Hindlimb muscle (tissue), 1 donor: ENCODE measurements around the gene TNIK. TPM values are rescaled to one million over a fixed set of nuclear protein-coding genes. Genes with fewer than 3 reads are reported as not detected.
A peak's percentile ranks its signal among the peaks of the same experiment; 100 is the strongest.

Source experiments
- DNase-seq: peaks from one replicate; pipeline ENCODE4 v3.0.0-alpha.2; 2013
- polyA plus RNA-seq: library from polyadenylated mRNA; unstranded; fragments of 120-200 nt; gene quantifications from one replicate; pipeline ENCODE4 v1.2.1, GENCODE V29; 2013; ENCODE audit not compliant: insufficient read length

The TNIK gene
- 49.1 TPM for polyA plus RNA-seq

DNA sequence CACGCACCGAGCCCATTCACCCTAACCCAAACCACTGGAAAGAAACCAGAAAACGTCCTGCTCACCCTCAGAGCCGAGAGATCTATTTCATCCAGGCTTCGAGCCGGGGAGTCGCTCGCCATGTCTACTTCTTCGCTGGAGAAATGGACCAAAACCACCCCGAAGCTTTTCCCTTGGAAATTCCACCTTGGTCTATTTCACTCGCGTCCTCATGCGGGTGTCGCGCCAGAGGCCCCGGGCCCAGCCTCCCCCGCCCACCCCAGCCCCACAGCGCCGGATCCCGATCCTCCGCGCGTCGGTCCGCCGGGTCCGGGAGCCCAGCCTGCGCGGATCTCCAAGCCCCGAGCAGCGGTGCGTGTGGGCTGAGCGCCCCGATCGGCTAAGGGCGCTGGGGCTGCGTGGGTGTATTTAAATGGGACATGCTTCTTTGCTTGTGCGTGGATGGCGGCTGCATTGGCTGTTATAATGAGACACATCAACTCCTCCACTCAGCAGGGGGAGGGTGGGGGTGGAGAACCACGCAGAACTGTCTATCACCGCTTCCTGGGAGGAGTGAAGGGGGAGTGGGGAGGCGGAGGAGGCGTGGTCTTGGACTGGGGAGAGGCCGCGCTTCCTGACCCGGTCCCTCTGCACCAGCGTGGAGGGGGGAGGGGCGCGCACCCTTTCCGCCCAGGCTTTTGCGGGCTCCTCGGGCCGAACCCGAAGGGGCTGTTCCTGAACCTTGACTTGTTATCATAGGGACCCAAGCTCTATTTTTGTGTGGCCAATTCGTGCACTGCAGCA, at the start of gene TNIK:
Gene TNIK, minus strand, starts transcription at position 464 of the 783 bp plus-strand sequence. Its CDS starts 342 bp downstream, at position 122.
- DNase-seq: peak; percentile 89

DNA sequence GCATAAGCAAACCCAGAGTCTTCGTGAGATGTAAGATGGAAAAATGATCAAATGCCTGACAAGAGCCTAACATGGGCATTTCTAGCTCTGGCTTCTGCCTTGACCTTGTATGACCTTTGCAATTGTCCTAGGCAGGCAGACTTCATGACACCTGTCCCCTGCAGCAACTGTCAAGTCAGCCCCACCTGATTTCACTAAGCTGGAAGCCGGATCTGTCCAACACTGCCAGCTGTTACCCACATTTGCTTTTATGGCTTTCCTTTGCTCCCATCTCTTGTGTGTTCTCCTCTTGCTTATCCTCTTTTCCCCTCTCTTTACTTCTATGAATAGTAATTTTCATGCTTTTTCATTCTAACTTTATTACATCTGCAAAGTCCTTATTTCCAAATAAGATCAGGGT, 48.5 kb upstream of the TNIK start:
- no peak for DNase-seq

DNA sequence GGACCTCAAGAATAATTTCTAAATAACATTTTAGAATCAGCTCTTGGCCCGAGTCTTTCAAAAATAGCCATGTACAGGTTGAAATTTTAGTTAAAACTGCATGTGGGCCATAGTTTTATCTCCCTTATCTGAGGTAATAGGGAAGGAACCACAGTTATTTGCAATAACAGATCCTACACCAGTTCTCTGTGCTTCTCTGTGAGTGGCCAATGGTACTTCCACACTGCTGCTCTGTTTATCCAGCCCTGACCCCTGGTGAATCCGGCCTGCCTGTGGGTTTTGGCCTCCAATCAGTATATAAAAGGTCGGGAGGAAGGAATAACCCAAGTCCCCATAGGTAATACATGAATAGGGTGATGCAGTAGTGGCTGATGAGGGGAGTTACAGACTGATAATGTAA, 48.0 kb upstream of the TNIK start:
- DNase-seq: no peak

- DNase-seq: no peak
Measured at GRCh38 chr3:171506743-171507319, 46.6 kb upstream of the TNIK start.

- DNase-seq: no peak
Measured at GRCh38 chr3:171505822-171506333, 45.7 kb upstream of the TNIK start.

DNA sequence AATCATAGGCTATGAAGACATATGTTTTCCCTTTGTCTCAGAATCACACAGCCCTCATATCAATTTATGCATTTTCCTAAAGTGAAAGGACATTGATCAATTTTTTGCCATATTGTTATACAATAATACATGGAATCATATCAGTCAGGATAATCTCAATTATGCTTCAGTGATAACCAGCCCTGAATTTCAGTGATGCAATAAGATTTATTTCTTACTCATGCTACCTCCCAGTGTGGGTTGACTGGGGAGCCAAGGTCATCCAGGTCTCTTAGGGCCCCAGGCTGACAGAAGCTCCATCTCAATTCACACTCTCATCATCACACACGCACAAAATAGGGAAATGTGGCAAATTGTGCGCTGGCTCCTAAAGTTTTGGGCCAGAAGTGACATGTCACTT, 44.2 kb upstream of the TNIK start:
- no peak for DNase-seq

DNA sequence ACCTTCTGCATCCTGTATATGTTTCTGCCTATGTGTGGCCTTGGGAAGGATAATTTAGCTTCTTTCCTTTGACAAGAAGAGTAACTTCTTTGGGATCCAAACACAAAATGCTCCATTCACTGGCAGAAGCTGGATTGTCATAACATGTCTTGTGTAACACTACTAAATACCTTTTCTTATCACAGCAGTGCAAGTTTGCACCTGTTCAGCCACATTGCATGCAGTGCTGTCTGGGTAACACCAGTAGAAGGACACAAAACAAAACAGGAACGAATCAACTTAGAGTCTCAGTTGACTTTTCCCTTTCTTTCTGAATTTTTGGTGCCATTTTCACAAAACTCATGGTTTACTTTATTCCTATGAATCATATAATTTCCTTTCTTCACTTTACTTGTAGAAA, 43.6 kb upstream of the TNIK start:
- DNase-seq: no peak

GRCh38 chr3:171498921-171499320, 38.7 kb upstream of the TNIK start:
- DNase-seq: no peak

DNA sequence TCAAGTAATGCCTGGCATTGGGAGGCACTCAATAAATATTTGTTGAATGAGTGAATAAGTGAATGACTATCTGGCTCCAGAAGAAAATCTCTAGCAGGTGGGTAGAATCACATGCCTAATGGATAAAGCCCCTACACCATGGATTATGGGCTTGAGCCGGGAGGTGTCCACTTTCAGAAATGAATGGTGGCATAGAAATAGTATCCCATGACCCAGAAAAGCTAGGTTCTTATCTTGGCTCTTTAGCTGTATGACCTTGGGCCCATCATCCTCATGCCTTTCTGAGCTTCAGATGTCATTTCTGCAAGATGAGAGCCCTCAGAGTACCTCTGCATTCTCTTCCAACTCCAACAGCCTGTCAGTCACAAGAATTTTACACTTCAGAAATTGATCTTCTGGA, 37.3 kb upstream of the TNIK start:
- no peak for DNase-seq

DNA sequence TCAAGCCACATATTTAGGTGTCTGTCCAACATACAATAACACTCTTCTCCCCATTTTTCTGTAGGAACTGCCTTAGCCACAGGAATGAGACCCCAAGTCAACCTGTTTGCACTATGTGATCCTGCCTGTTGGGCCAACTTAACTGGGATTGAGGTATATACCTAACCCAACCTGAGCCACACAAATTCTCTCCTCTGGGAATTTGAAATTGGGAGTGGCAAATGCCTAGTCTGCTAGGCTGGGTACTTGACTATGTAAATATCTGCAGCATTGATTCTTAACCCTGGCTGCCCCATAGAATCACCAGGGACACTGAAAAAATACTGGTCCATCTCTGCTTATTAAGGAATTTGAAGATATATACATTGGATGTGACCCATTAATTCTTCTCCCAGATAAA, 35.2 kb upstream of the TNIK start:
- no peak for DNase-seq

- no peak for DNase-seq
Measured at GRCh38 chr3:171494457-171495109, 34.4 kb upstream of the TNIK start.

GRCh38 chr3:171491361-171491760, 31.2 kb upstream of the TNIK start:
- DNase-seq: no peak

- no peak for DNase-seq
Measured at GRCh38 chr3:171490901-171491300, 30.7 kb upstream of the TNIK start.

DNA sequence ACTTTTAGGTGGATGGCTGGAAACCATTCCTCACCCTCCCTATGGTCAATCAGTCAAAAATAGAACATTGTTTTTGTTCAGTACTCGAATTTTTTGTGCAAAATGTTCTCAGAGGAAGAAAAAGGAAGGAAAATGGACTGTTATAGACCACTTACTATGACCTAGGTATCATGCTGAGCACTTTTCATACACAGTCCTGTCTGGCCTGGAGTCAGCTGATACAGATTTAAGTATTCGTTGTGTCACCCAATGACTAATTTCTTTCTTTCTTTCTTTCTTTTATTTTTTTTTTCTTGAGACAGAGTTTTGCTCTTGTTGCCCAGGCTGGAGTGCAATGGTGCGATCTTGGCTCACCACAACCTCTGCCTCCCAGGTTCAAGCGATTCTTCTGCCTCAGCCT, 29.1 kb upstream of the TNIK start:
- no peak for DNase-seq

GRCh38 chr3:171488479-171488878, 28.3 kb upstream of the TNIK start:
- no peak for DNase-seq

DNA sequence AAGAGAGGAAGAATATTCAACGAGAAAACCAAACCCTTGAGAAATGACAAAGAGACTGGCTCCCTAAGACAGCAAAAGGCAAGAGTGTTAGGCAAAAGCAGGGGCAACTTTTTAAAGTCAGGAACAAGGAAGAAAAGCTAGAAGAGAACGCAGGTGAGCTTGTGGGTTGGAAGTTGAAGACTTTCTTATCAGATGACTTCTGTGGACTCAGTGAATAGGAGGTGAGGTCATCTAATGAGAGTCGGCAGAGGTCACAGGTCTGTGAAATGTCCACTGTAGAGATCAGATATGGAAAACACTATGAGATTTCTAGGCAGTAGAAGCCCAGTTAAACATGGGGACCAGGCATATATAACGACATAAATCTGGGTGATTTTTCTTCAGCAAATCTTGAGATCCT, 27.2 kb upstream of the TNIK start:
- no peak for DNase-seq

- no peak for DNase-seq
Measured at GRCh38 chr3:171485338-171485737, 25.1 kb upstream of the TNIK start.

- no peak for DNase-seq
Measured at GRCh38 chr3:171481011-171481410, 20.8 kb upstream of the TNIK start.

GRCh38 chr3:171480526-171480925, 20.3 kb upstream of the TNIK start:
- no peak for DNase-seq

GRCh38 chr3:171476532-171477102, 16.4 kb upstream of the TNIK start:
- no peak for DNase-seq

- DNase-seq: no peak
Measured at GRCh38 chr3:171472552-171472951, 12.3 kb upstream of the TNIK start.

DNA sequence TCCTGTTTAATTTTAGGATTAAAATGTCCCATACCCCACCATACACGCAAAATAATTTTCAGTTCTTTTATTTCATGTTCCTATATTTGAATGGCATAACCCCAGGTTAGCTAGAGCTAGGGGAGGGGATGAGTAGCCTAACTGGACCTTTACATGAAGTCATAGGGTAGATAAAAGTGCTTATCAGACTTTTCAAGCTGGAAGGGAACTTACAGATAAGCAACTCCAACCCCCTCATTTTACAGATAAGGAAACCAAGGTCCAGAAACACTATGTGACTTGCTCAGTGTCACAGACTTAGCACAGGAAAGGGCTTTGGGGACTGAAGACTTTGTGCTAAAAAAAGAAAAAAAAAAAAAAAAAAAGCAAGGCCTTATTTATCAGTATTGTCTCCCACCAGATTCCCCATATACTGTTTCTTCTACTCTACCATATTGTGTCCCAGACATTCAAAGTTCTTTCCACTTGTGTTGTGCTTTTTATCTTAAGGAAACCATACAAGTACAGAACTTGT, 10.6 kb upstream of the TNIK start:
- no peak for DNase-seq

DNA sequence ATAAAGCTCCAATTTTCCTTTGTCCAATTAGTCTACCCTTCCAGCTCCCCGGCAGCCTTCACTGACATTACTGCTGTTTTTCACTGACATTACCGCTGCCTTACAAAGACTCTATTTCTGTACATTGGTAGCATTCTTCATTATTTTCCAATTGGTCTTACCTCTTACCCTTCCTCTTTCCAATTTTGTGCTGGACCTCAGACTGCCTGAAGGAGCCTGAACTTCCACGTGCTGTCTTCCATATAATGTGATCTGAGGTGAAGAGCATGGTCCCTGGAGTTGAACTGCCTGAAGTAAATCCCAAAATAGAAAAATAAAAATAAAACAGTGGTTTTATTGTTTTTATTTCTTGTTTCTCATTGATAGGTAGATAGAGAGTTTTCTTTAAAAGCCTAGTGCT, 9.2 kb upstream of the TNIK start:
- DNase-seq: no peak
